Measurements from ENCODE around the gene NUAK1.

DNA sequence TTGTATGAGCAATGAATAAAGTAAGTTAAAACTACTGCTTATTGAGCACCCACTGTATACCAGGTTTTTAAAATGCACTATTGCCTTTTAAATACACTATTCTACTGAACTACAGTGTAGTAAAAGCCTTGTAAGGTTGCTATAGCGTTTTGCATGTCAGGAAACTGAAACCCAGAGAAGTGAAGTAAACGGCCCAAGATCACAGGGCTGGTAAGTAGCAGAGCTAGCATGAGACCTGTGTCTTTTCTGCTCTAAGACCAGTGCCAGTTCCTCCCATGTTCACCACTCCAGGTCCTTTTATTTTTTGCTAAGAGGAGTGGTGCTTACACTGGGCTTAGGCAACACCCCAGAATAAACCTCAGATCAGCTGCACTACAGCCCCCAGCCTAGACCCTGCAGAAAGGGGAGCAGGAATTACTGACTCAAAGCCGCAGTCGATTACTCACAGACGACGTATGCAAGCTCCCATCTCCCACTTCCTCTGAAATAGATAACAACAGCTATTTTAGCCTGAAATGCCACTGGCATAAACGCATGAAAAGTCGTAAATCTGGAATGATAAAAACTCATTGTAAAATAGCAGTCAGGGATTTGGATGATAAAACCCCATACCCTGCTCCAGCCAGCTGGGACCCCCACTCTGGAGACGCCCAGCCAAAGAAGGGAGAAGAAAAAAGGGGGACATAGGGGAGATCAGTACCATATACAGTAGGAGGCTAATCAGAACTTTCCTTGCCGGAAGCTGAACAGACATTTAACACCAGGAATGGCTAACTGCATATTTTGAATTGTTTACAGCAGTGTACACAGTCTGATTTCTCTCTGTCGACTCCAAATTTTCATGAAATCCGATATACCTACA, 108.3 kb downstream of the NUAK1 start:
- TF ChIP-seq, protein P1, sequence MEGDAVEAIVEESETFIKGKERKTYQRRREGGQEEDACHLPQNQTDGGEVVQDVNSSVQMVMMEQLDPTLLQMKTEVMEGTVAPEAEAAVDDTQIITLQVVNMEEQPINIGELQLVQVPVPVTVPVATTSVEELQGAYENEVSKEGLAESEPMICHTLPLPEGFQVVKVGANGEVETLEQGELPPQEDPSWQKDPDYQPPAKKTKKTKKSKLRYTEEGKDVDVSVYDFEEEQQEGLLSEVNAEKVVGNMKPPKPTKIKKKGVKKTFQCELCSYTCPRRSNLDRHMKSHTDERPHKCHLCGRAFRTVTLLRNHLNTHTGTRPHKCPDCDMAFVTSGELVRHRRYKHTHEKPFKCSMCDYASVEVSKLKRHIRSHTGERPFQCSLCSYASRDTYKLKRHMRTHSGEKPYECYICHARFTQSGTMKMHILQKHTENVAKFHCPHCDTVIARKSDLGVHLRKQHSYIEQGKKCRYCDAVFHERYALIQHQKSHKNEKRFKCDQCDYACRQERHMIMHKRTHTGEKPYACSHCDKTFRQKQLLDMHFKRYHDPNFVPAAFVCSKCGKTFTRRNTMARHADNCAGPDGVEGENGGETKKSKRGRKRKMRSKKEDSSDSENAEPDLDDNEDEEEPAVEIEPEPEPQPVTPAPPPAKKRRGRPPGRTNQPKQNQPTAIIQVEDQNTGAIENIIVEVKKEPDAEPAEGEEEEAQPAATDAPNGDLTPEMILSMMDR (IDR thresholded peaks at IDR 0.05; ENCODE audit: insufficient read depth, low read length) = no peak
- TF ChIP-seq, protein P2, sequence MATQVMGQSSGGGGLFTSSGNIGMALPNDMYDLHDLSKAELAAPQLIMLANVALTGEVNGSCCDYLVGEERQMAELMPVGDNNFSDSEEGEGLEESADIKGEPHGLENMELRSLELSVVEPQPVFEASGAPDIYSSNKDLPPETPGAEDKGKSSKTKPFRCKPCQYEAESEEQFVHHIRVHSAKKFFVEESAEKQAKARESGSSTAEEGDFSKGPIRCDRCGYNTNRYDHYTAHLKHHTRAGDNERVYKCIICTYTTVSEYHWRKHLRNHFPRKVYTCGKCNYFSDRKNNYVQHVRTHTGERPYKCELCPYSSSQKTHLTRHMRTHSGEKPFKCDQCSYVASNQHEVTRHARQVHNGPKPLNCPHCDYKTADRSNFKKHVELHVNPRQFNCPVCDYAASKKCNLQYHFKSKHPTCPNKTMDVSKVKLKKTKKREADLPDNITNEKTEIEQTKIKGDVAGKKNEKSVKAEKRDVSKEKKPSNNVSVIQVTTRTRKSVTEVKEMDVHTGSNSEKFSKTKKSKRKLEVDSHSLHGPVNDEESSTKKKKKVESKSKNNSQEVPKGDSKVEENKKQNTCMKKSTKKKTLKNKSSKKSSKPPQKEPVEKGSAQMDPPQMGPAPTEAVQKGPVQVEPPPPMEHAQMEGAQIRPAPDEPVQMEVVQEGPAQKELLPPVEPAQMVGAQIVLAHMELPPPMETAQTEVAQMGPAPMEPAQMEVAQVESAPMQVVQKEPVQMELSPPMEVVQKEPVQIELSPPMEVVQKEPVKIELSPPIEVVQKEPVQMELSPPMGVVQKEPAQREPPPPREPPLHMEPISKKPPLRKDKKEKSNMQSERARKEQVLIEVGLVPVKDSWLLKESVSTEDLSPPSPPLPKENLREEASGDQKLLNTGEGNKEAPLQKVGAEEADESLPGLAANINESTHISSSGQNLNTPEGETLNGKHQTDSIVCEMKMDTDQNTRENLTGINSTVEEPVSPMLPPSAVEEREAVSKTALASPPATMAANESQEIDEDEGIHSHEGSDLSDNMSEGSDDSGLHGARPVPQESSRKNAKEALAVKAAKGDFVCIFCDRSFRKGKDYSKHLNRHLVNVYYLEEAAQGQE (IDR thresholded peaks at IDR 0.05; ENCODE audit: insufficient replicate concordance, low read depth) = no peak
- no peak for TF ChIP-seq GABPA (IDR thresholded peaks at IDR 0.05; ENCODE audit: low read depth)
